HK-2 (cell line): ENCODE results near the gene ONECUT3.
A peak's percentile ranks its signal among the peaks of the same experiment; 100 is the strongest.
"Not testable (repeated sequence)": the region's sequence is repeated elsewhere in the genome, so short reads cannot be mapped to it uniquely, and the experiment has no call there.

Experiments used
- DNase-seq: peaks from one replicate; pipeline ENCODE4 v3.0.0-alpha.2; 2018; ENCODE audit not compliant: unreplicated experiment

ONECUT3 gene

GRCh38 chr19:1794424-1795172, 41.3 kb downstream of the ONECUT3 start:
- DNase-seq, result no peak

GRCh38 chr19:1796395-1797142, 43.3 kb downstream of the ONECUT3 start:
- no peak for DNase-seq

GRCh38 chr19:1797313-1797712, 44.0 kb downstream of the ONECUT3 start:
- not testable (repeated sequence) for DNase-seq

GRCh38 chr19:1799695-1800342, 46.5 kb downstream of the ONECUT3 start:
- DNase-seq, result no peak

- no peak for DNase-seq
These were observed 51.6 kb downstream of the ONECUT3 start for GRCh38 chr19:1804858-1805257.

GRCh38 chr19:1805401-1806183, 52.3 kb downstream of the ONECUT3 start:
- no peak for DNase-seq

- DNase-seq, result no peak
These were observed 53.1 kb downstream of the ONECUT3 start for GRCh38 chr19:1806184-1807029.

GRCh38 chr19:1807030-1807694, 53.9 kb downstream of the ONECUT3 start:
- DNase-seq, result no peak

GRCh38 chr19:1807695-1808394, 54.5 kb downstream of the ONECUT3 start:
- DNase-seq, result no peak

- no peak for DNase-seq
These were observed 55.1 kb downstream of the ONECUT3 start for GRCh38 chr19:1808395-1808731.

GRCh38 chr19:1809678-1810077, 56.4 kb downstream of the ONECUT3 start:
- DNase-seq, result no peak

- DNase-seq, result no peak
These were observed 57.3 kb downstream of the ONECUT3 start for GRCh38 chr19:1810439-1811160.

- DNase-seq, result peak; percentile 94
These were observed 58.2 kb downstream of the ONECUT3 start for GRCh38 chr19:1811472-1811894.

GRCh38 chr19:1811942-1812425, 58.7 kb downstream of the ONECUT3 start, which contains the start of gene ATP8B3:
ATP8B3 (minus strand) TSS chr19:1812276; CDS start chr19:1811736, 540 bp downstream.
- peak; percentile 96 for DNase-seq

- DNase-seq, result peak; percentile 98
These were observed 59.3 kb downstream of the ONECUT3 start for GRCh38 chr19:1812426-1813191.

GRCh38 chr19:1813192-1814182, 60.2 kb downstream of the ONECUT3 start:
- no peak for DNase-seq

- no peak for DNase-seq
These were observed 61.1 kb downstream of the ONECUT3 start for GRCh38 chr19:1814391-1814790.
